ENCODE measurements around the gene SLC12A8. TPM values are rescaled to one million over a fixed set of nuclear protein-coding genes. Genes with fewer than 3 reads are reported as not detected.

SLC12A8 gene
- total and polyA plus RNA-seq, 2 of the 13 experiments (the other 11 are each of a cell fraction or from before 2014, with no cell fraction given): 0.44 to 0.71 TPM

- ATAC-seq: no peak
- in situ Hi-C loops (cut with HindIII; ENCODE audit: extremely low pct_ligation_motif_present, low pct_unique_long_range_greater_than_20kb): no loop called here
- peaks cover 2% of the 10 kb centered on the region; the same call in 1 of the 2 replicates for H3K4me1 ChIP-seq (ENCODE audit: insufficient read depth, low read length)
- WGBS (ENCODE audit: low lambda C conversion rate): 46% methylated on average over 8 of the region's 10 CpGs
- intact Hi-C loops (cut with micrococcal nuclease; ENCODE audit: unreplicated experiment): no loop called here
- no peak for DNase-seq (ENCODE audit: low spot score)
- H3K9ac ChIP-seq (ENCODE audit: insufficient read depth, low read depth, low read length): no peak overlapping the region
- POLR2A ChIA-PET: no interaction called here
- H3K36me3 ChIP-seq (replicated peaks in 1 of 2; ENCODE audit: control insufficient read depth in 1 of 2, insufficient read depth in 2 of 2, low read length in 2 of 2): no peaks in the 10 kb centered on the region
- H3K4me2 ChIP-seq (ENCODE audit: low read depth, low read length): no peak overlapping the region
- no peaks in the 10 kb centered on the region for H3K9me3 ChIP-seq (ENCODE audit: low read length)
- BruUV-seq (replicated peaks): no TSS peak
- peaks cover 0 to 9% of the 10 kb centered on the region in 2 experiments; a peak in 2 of 5 replicates for H3K27me3 ChIP-seq (ENCODE audit: control insufficient read depth in 1 of 2, insufficient read depth in 2 of 2, low read length in 2 of 2)
- CTCF ChIA-PET (ENCODE audit: low intra/inter-chr PET ratio, low total read pairs): no interaction called here
- FAIRE-seq: no peak
- no peak for TF ChIP-seq ZNF3 (CRISPR knock-in tag; IDR thresholded peaks at IDR 0.05)
- no peak for TF ChIP-seq ONECUT2 (CRISPR knock-in tag; IDR thresholded peaks at IDR 0.05)
- no peak for TF ChIP-seq ETV6 (CRISPR knock-in tag; conservative IDR thresholded peaks at IDR 0.05)
- no peak for TF ChIP-seq KAT7 (CRISPR knock-in tag; IDR thresholded peaks at IDR 0.05; ENCODE audit: borderline replicate concordance)
- no peak for TF ChIP-seq ZNF782 (CRISPR knock-in tag; IDR thresholded peaks at IDR 0.05; ENCODE audit: borderline replicate concordance)
- TF ChIP-seq HMG20A (CRISPR knock-in tag; IDR thresholded peaks at IDR 0.05; ENCODE audit: borderline replicate concordance): no peak
- TF ChIP-seq PRMT3 (CRISPR knock-in tag; IDR thresholded peaks at IDR 0.05; ENCODE audit: borderline replicate concordance, low read depth): no peak
- TF ChIP-seq XRCC5 (optimal IDR thresholded peaks at IDR 0.05; ENCODE audit: low read length): no peak
- TF ChIP-seq PRPF4 (IDR thresholded peaks at IDR 0.05; ENCODE audit: low read depth, low read length, poor library complexity, severe bottlenecking): no peak
- no peak for TF ChIP-seq HOMEZ (CRISPR knock-in tag; IDR thresholded peaks at IDR 0.05; ENCODE audit: low read depth)
- no peak for TF ChIP-seq ZBTB25 (CRISPR knock-in tag; IDR thresholded peaks at IDR 0.05)
- TF ChIP-seq MAFG (CRISPR knock-in tag; IDR thresholded peaks at IDR 0.05): no peak
- no peak for TF ChIP-seq TRIM24 (CRISPR knock-in tag; IDR thresholded peaks at IDR 0.05)
- no peak for TF ChIP-seq AGO2 (optimal IDR thresholded peaks at IDR 0.05; ENCODE audit: low read depth, low read length)
- no peak for TF ChIP-seq JUND (CRISPR knock-in tag; IDR thresholded peaks at IDR 0.05)
- no peak for TF ChIP-seq ZNF550 (CRISPR knock-in tag; IDR thresholded peaks at IDR 0.05; ENCODE audit: borderline replicate concordance)
- TF ChIP-seq NR2F6 (IDR thresholded peaks at IDR 0.05): no peak
- no peak for TF ChIP-seq NR2F6 (CRISPR knock-in tag; IDR thresholded peaks at IDR 0.05)
- H3K79me2 ChIP-seq (ENCODE audit: insufficient read depth, low read length): no peaks in the 10 kb centered on the region
- no peak overlapping the region for H3K4me3 ChIP-seq (replicated peaks in 1 of 3; ENCODE audit: insufficient read depth in 1 of 3, low read depth in 2 of 3, low read length in 3 of 3)
- H3K27ac ChIP-seq (ENCODE audit: extremely low read length, insufficient read depth, low read length): no peak overlapping the region
- no peak overlapping the region for H2AFZ ChIP-seq (ENCODE audit: low read length)
- no peaks in the 10 kb centered on the region for H4K20me1 ChIP-seq (ENCODE audit: insufficient read depth, low read length)
Observed at GRCh38 chr3:125110016-125110875, 102.3 kb downstream of the SLC12A8 start.

All from HepG2 (cell line).